NB4 (cell line): Measurements from ENCODE around the gene POU4F3.

Source experiments
- MAX ChIP-seq: IDR thresholded peaks from 2 replicates; pipeline ENCODE4 v1.6.1; 2011; ENCODE audit warnings: low read depth, low read length
- MYC ChIP-seq: IDR thresholded peaks from 2 replicates; pipeline ENCODE4 v1.6.1; 2011; ENCODE audit warnings: low read depth, low read length
- POLR2A ChIP-seq: IDR thresholded peaks from 2 replicates; pipeline ENCODE4 v1.6.1; 2011; ENCODE audit warnings: mild to moderate bottlenecking; ENCODE audit not compliant: insufficient read length; ENCODE audit errors: extremely low read depth
- TF ChIP-seq, protein P1 (sequence below): IDR thresholded peaks from one replicate; pipeline ENCODE4 v1.5.1; 2012; ENCODE audit warnings: low read depth, low read length

- TF ChIP-seq, protein P1, sequence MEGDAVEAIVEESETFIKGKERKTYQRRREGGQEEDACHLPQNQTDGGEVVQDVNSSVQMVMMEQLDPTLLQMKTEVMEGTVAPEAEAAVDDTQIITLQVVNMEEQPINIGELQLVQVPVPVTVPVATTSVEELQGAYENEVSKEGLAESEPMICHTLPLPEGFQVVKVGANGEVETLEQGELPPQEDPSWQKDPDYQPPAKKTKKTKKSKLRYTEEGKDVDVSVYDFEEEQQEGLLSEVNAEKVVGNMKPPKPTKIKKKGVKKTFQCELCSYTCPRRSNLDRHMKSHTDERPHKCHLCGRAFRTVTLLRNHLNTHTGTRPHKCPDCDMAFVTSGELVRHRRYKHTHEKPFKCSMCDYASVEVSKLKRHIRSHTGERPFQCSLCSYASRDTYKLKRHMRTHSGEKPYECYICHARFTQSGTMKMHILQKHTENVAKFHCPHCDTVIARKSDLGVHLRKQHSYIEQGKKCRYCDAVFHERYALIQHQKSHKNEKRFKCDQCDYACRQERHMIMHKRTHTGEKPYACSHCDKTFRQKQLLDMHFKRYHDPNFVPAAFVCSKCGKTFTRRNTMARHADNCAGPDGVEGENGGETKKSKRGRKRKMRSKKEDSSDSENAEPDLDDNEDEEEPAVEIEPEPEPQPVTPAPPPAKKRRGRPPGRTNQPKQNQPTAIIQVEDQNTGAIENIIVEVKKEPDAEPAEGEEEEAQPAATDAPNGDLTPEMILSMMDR, result no peak
- TF ChIP-seq POLR2A (no peak), MYC (no peak), MAX (no peak)
These were observed 4.5 kb upstream of the POU4F3 start for GRCh38 chr5:146334074-146334533.
